ENCODE data around the gene RNU7-1.

Gene RNU7-1

GRCh38 chr12:6938353-6939190 is 5.0 kb upstream of the RNU7-1 start:
- DNase-seq = no peak

- no peak for DNase-seq
Measured at GRCh38 chr12:6939191-6939540, 4.5 kb upstream of the RNU7-1 start.

- DNase-seq = no peak
Measured at GRCh38 chr12:6941267-6941666, 2.3 kb upstream of the RNU7-1 start.

GRCh38 chr12:6941782-6942181 is 1.8 kb upstream of the RNU7-1 start:
- no peak for DNase-seq

GRCh38 chr12:6942331-6942665 is 1.3 kb upstream of the RNU7-1 start:
- DNase-seq = no peak

- DNase-seq = peak; percentile 93
Measured at GRCh38 chr12:6943389-6943721, 261 bp upstream of the RNU7-1 start.

GRCh38 chr12:6944381-6945186 is 968 bp downstream of the RNU7-1 start:
- DNase-seq = peak; percentile 91

GRCh38 chr12:6945613-6946012 is 2.0 kb downstream of the RNU7-1 start:
- no peak for DNase-seq

GRCh38 chr12:6946033-6946919 is 2.7 kb downstream of the RNU7-1 start:
- peak; percentile 79 for DNase-seq

- no peak for DNase-seq
Measured at GRCh38 chr12:6946920-6947374, 3.3 kb downstream of the RNU7-1 start.

- DNase-seq = no peak
Measured at GRCh38 chr12:6947615-6948014, 4.0 kb downstream of the RNU7-1 start.

- DNase-seq = peak; percentile 59
Measured at GRCh38 chr12:6948873-6949594, 5.4 kb downstream of the RNU7-1 start.

- peak; percentile 60 for DNase-seq
Measured at GRCh38 chr12:6950401-6950801, 6.8 kb downstream of the RNU7-1 start.

GRCh38 chr12:6950811-6951540 is 7.4 kb downstream of the RNU7-1 start, which contains the start of gene PTPN6:
TSS of gene PTPN6 (plus strand) at chr12:6951356. CDS start at chr12:6951513, 157 bp downstream.
- DNase-seq = peak; percentile 70

GRCh38 chr12:6951551-6952120 is 8.0 kb downstream of the RNU7-1 start:
- DNase-seq = peak; percentile 55

- DNase-seq = no peak
Measured at GRCh38 chr12:6952121-6952862, 8.7 kb downstream of the RNU7-1 start.

GRCh38 chr12:6952863-6953441 is 9.3 kb downstream of the RNU7-1 start:
- DNase-seq = no peak

GRCh38 chr12:6953442-6954315 is 10.1 kb downstream of the RNU7-1 start:
- peak; percentile 89 for DNase-seq
